PFSK-1 (cell line): ENCODE data around the gene SPDYE4.

Source experiments
- FOXP2 ChIP-seq: optimal IDR thresholded peaks from 2 replicates; pipeline ENCODE3; 2011; ENCODE audit warnings: borderline replicate concordance, control low read depth, inconsistent platforms; ENCODE audit not compliant: insufficient read depth; ENCODE audit errors: extremely low read length, extremely low read depth
- POLR2AphosphoS5 ChIP-seq: IDR thresholded peaks from 2 replicates; pipeline ENCODE4 v1.6.1; 2012; ENCODE audit warnings: low read depth, mild to moderate bottlenecking, control low read depth, low read length, moderate library complexity
- REST ChIP-seq, 2 experiments: IDR thresholded peaks; 2 replicates each; pipeline versions ENCODE4 v1.6.1 to v1.8.0; 2011 to 2012; ENCODE audit warnings: low read depth in 2 of 2, low read length in 2 of 2, control low read depth in 1 of 2, inconsistent platforms in 1 of 2, mild to moderate bottlenecking in 1 of 2, moderate library complexity in 1 of 2; ENCODE audit not compliant: insufficient read depth in 1 of 2
- SIN3A ChIP-seq: IDR thresholded peaks from 2 replicates; pipeline ENCODE4 v1.6.1; 2012; ENCODE audit warnings: mild to moderate bottlenecking, low read length, moderate library complexity, borderline replicate concordance; ENCODE audit not compliant: insufficient read depth
- TAF1 ChIP-seq: IDR thresholded peaks from 2 replicates; pipeline ENCODE4 v1.6.1; 2012; ENCODE audit warnings: low read length, control low read depth, borderline replicate concordance; ENCODE audit not compliant: insufficient read depth

SPDYE4 gene

GRCh38 chr17:8729421-8729820 is 28.9 kb downstream of the SPDYE4 start:
- TF ChIP-seq TAF1 (no peak), POLR2AphosphoS5 (no peak)

- TF ChIP-seq SIN3A (no peak), TAF1 (no peak), REST (IDR thresholded peaks at IDR 0.05; ENCODE audit: insufficient read depth in 1 of 2, low read depth in 2 of 2, low read length in 2 of 2) (no peak)
These were observed 29.4 kb downstream of the SPDYE4 start for GRCh38 chr17:8728971-8729370.

GRCh38 chr17:8728251-8728938 is 30.0 kb downstream of the SPDYE4 start:
- TF ChIP-seq POLR2AphosphoS5 (no peak), SIN3A (no peak)

GRCh38 chr17:8726941-8727555 is 31.3 kb downstream of the SPDYE4 start:
- TF ChIP-seq TAF1, result no peak
- no peak for TF ChIP-seq SIN3A
- no peak for TF ChIP-seq FOXP2
- no peak for TF ChIP-seq REST (IDR thresholded peaks at IDR 0.05; ENCODE audit: insufficient read depth in 1 of 2, low read depth in 2 of 2, low read length in 2 of 2)
- TF ChIP-seq POLR2AphosphoS5, result no peak

- TF ChIP-seq FOXP2 (no peak), POLR2AphosphoS5 (no peak), TAF1 (no peak), REST (IDR thresholded peaks at IDR 0.05; ENCODE audit: insufficient read depth in 1 of 2, low read depth in 2 of 2, low read length in 2 of 2) (no peak), SIN3A (no peak)
These were observed 32.2 kb downstream of the SPDYE4 start for GRCh38 chr17:8725881-8726876.

- no peak for TF ChIP-seq FOXP2
- no peak for TF ChIP-seq REST (IDR thresholded peaks at IDR 0.05; ENCODE audit: insufficient read depth in 1 of 2, low read depth in 2 of 2, low read length in 2 of 2)
- TF ChIP-seq TAF1, result no peak
- no peak for TF ChIP-seq POLR2AphosphoS5
These were observed 33.9 kb downstream of the SPDYE4 start for GRCh38 chr17:8724451-8724850.
